Subcutaneous adipose tissue (tissue), 4 donors: ENCODE results near the gene C1QTNF8. TPM values are rescaled to one million over a fixed set of nuclear protein-coding genes. Genes with fewer than 3 reads are reported as not detected.

Experiments
- total RNA-seq, 4 donors: library from RNA; depleted of rRNA; stranded (reverse); fragments of >200 nt; gene quantifications; one replicate each; pipeline ENCODE4 v1.1.0, GENCODE V29; 2016
- TF ChIP-seq, protein P1 (sequence below): fragments of 450-650 bp; IDR thresholded peaks from one replicate; pipeline ENCODE4 v1.5.1; 2016; ENCODE audit warnings: low read depth, mild to moderate bottlenecking, control low read depth, antibody characterized with exemption, moderate library complexity

The C1QTNF8 gene
- total RNA-seq, 4 donors from 2014 or later = not detected

DNA sequence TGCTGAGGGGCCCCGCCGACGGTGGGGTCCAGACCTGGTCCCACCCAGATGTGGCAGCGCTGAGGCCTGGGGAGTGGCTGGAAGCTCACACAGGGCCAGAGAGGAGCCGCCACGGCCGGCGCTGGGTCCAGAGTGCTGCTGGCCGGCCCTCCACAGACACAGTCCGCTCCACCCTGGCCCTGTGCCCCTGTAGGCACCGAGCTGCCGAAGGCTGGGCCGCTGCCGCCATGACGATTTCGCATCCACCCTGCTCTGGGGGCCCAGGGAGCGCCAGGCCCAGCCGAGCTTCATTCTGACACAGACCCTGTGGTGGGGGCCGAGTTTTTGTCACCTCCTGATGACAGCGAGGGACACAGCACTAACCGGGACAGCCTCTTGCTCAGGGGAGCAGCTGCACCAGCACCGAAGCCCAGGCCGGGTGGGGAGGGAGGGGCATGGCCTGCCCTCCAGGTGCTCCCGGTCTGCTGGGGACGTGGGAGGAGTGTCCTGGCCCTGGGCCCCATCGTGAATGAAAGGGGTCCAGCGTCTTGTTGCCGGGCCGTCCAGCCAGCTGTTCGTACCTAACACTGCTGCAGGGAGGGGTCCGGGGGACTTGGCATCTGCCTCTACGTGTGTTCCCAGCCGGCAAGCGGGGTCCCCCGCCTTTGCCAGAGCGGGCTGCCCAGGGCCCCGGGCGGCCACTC lies 50.6 kb downstream of the C1QTNF8 start:
- TF ChIP-seq, protein P1, sequence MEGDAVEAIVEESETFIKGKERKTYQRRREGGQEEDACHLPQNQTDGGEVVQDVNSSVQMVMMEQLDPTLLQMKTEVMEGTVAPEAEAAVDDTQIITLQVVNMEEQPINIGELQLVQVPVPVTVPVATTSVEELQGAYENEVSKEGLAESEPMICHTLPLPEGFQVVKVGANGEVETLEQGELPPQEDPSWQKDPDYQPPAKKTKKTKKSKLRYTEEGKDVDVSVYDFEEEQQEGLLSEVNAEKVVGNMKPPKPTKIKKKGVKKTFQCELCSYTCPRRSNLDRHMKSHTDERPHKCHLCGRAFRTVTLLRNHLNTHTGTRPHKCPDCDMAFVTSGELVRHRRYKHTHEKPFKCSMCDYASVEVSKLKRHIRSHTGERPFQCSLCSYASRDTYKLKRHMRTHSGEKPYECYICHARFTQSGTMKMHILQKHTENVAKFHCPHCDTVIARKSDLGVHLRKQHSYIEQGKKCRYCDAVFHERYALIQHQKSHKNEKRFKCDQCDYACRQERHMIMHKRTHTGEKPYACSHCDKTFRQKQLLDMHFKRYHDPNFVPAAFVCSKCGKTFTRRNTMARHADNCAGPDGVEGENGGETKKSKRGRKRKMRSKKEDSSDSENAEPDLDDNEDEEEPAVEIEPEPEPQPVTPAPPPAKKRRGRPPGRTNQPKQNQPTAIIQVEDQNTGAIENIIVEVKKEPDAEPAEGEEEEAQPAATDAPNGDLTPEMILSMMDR = no peak

- TF ChIP-seq, protein P1 = no peak
Measured at GRCh38 chr16:1044460-1045309, 51.4 kb downstream of the C1QTNF8 start.

DNA sequence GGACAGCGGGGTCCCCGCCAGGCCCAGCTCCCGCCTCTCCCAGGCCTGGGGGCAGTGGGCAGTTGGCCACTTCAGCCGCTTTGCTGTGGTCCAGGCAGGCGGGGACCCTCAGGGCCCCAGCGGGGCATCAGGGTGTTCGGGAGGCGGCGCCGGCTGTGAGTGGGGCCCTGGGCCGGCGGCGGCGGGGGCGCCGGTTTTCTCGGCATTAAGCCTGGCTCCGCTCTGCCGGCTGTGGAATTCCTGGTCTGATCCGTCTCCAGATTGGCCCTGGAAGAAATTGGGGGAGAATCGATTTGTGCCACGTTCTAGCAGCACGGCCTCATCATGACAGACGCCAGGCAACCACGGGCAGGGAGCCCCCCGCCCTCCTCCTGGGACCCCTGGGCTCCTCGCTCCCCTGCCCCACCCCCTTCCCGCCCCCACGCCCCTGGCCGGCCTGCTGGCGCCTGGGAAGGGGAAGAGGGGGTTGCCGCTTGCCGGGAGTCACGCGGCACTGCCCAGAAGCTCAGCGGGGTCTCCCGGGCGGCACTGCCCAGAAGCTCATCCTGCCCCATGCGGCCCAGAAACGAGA lies 52.1 kb downstream of the C1QTNF8 start:
- TF ChIP-seq, protein P1 = no peak

DNA sequence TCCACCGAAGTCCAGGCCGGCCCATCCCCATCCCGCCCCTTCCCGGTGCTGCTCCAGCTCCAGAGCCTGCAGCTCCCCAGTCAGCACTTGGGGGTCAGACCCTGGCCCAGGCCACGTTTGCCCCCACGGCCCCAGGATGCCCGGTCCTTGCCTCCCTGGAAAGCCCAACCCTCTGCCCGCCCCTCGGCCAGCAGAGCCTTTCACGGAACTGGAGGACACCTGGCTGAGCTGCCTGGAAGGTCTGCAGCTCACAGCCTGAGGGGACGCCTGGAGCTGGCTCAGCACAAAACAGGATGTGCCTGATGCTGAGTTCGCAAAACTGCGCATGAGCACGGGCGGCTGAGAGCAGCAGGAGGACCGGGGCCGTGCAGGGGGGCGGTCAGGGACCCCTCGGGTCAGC lies 53.2 kb downstream of the C1QTNF8 start:
- TF ChIP-seq, protein P1 = no peak

- TF ChIP-seq, protein P1 = no peak
Measured at GRCh38 chr16:1042049-1042744, 53.8 kb downstream of the C1QTNF8 start.

GRCh38 chr16:1040346-1040745 lies 55.7 kb downstream of the C1QTNF8 start:
- TF ChIP-seq, protein P1 = no peak
